ENCODE data around the gene TMEM225B.

- no peak for TF ChIP-seq TAF1 (IDR thresholded peaks at IDR 0.05; ENCODE audit: borderline replicate concordance, low read depth, low read length)
- TF ChIP-seq POLR2A (IDR thresholded peaks at IDR 0.05; ENCODE audit: low read depth, low read length) = no peak
- TF ChIP-seq POLR2AphosphoS5 (IDR thresholded peaks at IDR 0.05; ENCODE audit: low read depth, low read length) = no peak
Measured at GRCh38 chr7:99628471-99629465, 30.7 kb downstream of the TMEM225B start.
